ENCODE results near the gene PAQR4. TPM values are rescaled to one million over a fixed set of nuclear protein-coding genes. Genes with fewer than 3 reads are reported as not detected.

PAQR4 gene
- total RNA-seq, 4 donors from 2014 or later = 4.2 to 14.6 (median 10.2) TPM

DNA sequence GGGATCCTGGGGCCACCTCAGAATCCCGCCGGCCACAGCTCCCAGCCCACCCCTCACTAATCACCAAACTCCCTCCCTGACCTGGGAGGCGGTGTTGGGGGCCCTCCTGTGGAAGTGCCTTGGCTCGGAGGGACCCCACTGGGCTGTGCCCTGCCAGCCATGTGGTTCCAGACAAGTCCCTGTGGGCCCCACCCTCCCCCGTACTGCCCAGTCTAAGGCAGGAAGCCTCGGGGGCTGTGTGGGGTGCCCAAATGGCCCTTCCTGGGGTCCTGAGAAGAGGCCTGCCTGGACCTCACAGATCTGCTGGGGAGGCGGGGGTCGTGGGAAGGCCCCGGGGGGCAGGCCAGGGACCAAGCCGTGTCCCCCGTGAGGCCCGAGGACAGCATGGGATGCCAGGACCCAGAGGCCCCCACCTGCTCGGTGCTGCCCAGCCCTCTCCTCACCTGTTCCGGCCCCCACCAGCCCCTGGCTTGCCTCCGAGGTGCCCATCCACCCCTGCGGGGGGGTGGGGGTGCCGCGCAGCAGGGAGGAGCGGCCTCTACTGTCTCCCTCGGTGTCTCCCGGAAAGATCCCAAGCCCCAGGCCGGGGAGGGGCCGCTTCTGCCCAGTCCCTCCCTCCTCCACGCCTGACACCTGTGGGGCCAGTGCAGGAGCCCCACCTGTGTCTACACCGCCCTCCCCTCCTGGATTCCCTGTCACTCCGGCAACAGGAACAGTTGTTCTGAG lies 14.3 kb upstream of the PAQR4 start:
- no peak for ATAC-seq
- Histone ChIP-seq H3K4me3 (no peak overlapping the region), H3K9me3 (no peaks in the 10 kb centered on the region), H3K4me1 (peaks cover 0 to 3% of the 10 kb centered on the region in 2 donors), H3K27me3 (peaks cover 35 to 40% (median 38%) of the 10 kb centered on the region in 3 donors), H3K36me3 (no peaks in the 10 kb centered on the region), H3K27ac (no peak overlapping the region)
- in situ Hi-C loops (cut with MboI; ENCODE audit: low sequenced_read_pairs in 4 of 4) (no loop called here), intact Hi-C loops (cut with DNase I; ENCODE audit: low total_unique reads) (no loop called here)
- DNase-seq = no peak
- TF ChIP-seq, protein P1, sequence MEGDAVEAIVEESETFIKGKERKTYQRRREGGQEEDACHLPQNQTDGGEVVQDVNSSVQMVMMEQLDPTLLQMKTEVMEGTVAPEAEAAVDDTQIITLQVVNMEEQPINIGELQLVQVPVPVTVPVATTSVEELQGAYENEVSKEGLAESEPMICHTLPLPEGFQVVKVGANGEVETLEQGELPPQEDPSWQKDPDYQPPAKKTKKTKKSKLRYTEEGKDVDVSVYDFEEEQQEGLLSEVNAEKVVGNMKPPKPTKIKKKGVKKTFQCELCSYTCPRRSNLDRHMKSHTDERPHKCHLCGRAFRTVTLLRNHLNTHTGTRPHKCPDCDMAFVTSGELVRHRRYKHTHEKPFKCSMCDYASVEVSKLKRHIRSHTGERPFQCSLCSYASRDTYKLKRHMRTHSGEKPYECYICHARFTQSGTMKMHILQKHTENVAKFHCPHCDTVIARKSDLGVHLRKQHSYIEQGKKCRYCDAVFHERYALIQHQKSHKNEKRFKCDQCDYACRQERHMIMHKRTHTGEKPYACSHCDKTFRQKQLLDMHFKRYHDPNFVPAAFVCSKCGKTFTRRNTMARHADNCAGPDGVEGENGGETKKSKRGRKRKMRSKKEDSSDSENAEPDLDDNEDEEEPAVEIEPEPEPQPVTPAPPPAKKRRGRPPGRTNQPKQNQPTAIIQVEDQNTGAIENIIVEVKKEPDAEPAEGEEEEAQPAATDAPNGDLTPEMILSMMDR (IDR thresholded peaks at IDR 0.05 in 4 of 5, conservative IDR thresholded peaks at IDR 0.05 in 1 of 5) = no peak
- no peak for TF ChIP-seq POLR2A (IDR thresholded peaks at IDR 0.05)

DNA sequence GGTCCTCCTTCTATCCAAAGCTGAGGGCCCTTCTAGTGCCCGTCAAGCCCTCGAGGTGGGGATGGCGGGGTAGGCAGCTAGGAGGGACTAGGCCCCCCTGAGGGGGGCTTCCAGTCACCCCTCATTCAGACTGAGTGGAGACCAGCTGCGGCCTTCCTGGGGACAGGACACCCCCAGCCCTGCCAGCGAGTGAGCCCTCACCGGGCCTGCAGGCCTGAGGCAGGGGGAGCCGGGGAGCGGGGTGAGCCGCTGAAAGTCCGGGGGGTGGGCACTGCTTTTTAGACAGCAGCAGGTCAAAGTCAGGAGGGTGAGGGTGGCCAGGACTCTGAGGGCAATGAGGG lies 13.7 kb upstream of the PAQR4 start:
- Histone ChIP-seq H3K9me3 (no peaks in the 10 kb centered on the region), H3K27me3 (peaks cover 35 to 44% (median 40%) of the 10 kb centered on the region in 3 donors)
- ATAC-seq = no peak

DNA sequence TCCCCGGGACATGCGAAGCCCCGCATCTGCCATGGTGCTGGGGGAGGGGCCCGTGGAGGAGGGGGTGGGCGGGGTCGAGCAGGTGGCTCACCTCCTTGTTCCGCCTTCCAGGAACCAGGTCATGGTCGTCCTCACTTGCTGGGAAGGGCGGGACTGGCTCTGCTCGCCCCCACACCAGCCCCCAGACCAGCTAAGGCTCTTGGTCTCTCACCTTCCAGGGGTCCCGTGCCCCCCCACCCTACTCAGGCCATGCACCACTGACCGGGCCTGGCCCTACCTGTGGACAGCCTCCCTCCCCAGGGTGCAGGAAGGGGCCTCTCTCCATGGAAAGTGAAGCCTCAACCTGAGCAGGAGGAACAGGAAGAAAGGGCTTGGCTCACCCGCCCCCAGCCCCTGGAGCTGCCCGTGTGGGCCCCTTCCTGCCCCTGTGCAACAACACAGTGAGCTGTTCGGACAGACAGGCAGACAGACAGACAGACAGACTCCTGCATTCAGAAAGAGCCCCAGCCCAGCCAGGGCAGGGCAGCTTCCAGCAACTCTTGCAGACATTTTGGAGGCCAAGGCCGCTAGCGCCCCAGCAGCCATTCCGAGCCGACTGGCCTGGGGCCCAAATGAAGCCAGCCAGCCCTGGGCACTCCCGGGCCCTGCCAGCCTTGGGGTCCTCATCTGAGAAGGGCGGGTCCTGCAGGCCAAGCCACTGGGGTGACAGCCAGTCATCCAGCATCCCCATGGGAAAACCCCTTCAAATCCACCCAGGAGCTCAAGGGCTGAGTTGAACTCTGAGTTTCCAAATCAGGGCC lies 13.2 kb upstream of the PAQR4 start:
- ATAC-seq (no peak), DNase-seq (no peak)
- in situ Hi-C loops (cut with MboI; ENCODE audit: low sequenced_read_pairs in 4 of 4) = no loop called here
- Histone ChIP-seq H3K4me1 (no peaks in the 10 kb centered on the region), H3K4me3 (no peak overlapping the region), H3K9me3 (no peaks in the 10 kb centered on the region), H3K27me3 (peaks cover 40 to 49% (median 40%) of the 10 kb centered on the region in 3 donors), H3K36me3 (no peaks in the 10 kb centered on the region), H3K27ac (no peak overlapping the region)
- intact Hi-C loops (cut with DNase I; ENCODE audit: low total_unique reads) = no loop called here
- TF ChIP-seq POLR2A (IDR thresholded peaks at IDR 0.05) = no peak
- TF ChIP-seq, protein P1 (IDR thresholded peaks at IDR 0.05 in 4 of 5, conservative IDR thresholded peaks at IDR 0.05 in 1 of 5) = no peak

More for the DNA sequence above, 13.7 kb upstream of the PAQR4 start:
- Histone ChIP-seq H3K4me1 (no peaks in the 10 kb centered on the region), H3K36me3 (no peaks in the 10 kb centered on the region), H3K27ac (no peak overlapping the region), H3K4me3 (no peak overlapping the region)
- no peak for DNase-seq
- TF ChIP-seq POLR2A (IDR thresholded peaks at IDR 0.05) = no peak
- TF ChIP-seq, protein P1 (IDR thresholded peaks at IDR 0.05 in 4 of 5, conservative IDR thresholded peaks at IDR 0.05 in 1 of 5) = no peak
- intact Hi-C loops (cut with DNase I; ENCODE audit: low total_unique reads) (no loop called here), in situ Hi-C loops (cut with MboI; ENCODE audit: low sequenced_read_pairs in 4 of 4) (no loop called here)

DNA sequence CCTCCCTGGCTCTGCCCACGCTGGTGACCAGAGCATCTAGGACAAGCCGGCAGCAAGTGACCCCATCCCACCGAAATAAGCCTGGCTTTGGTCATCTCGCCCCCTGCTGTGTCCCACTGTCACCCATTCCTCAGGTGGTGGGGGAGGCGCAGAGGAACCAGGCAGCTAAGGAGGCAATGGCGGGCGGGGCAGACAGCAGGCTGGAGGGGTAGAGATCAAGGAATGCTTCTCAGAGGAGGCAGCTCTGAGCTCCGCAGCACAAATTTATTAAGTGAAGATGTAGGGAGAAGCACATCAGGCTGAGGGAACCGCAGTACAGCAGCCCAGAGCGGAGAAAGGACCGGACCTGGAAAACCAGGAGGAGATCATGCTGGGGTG lies 12.6 kb upstream of the PAQR4 start:
- no peak for ATAC-seq
- intact Hi-C loops (cut with DNase I; ENCODE audit: low total_unique reads) (no loop called here), in situ Hi-C loops (cut with MboI; ENCODE audit: low sequenced_read_pairs in 4 of 4) (no loop called here)
- Histone ChIP-seq H3K36me3 (no peaks in the 10 kb centered on the region), H3K27me3 (peaks cover 40 to 51% (median 46%) of the 10 kb centered on the region in 3 donors), H3K4me1 (no peaks in the 10 kb centered on the region), H3K9me3 (no peaks in the 10 kb centered on the region), H3K4me3 (no peak overlapping the region), H3K27ac (no peak overlapping the region)
- DNase-seq = no peak
- TF ChIP-seq, protein P1 (IDR thresholded peaks at IDR 0.05 in 4 of 5, conservative IDR thresholded peaks at IDR 0.05 in 1 of 5) = no peak
- no peak for TF ChIP-seq POLR2A (IDR thresholded peaks at IDR 0.05)

Data from gastrocnemius medialis (tissue), 4 donors.